Right lobe of liver (tissue), 4 donors: ENCODE measurements around the gene PDZRN3.

Experiments
- POLR2A ChIP-seq: fragments of 450-650 bp; IDR thresholded peaks from one replicate; pipeline ENCODE4 v1.6.1; 2017; ENCODE audit warnings: antibody characterized with exemption, mild to moderate bottlenecking
- TF ChIP-seq, protein P1 (sequence below), 4 donors: fragments of 200-600 bp in 3 of 4; fragments of 450-650 bp in 1 of 4; IDR thresholded peaks; one replicate each; pipeline versions ENCODE4 v1.5.1 to v1.8.0; 2016 to 2022; ENCODE audit warnings: antibody characterized with exemption in 4 of 4, mild to moderate bottlenecking in 2 of 4
- donor health status: DM: no; HTN: no; CAD: no.
- donor health status: DM: no; HTN: no; CAD: no.
- donor health status: DM: no; HTN: yes; CAD: no.

DNA sequence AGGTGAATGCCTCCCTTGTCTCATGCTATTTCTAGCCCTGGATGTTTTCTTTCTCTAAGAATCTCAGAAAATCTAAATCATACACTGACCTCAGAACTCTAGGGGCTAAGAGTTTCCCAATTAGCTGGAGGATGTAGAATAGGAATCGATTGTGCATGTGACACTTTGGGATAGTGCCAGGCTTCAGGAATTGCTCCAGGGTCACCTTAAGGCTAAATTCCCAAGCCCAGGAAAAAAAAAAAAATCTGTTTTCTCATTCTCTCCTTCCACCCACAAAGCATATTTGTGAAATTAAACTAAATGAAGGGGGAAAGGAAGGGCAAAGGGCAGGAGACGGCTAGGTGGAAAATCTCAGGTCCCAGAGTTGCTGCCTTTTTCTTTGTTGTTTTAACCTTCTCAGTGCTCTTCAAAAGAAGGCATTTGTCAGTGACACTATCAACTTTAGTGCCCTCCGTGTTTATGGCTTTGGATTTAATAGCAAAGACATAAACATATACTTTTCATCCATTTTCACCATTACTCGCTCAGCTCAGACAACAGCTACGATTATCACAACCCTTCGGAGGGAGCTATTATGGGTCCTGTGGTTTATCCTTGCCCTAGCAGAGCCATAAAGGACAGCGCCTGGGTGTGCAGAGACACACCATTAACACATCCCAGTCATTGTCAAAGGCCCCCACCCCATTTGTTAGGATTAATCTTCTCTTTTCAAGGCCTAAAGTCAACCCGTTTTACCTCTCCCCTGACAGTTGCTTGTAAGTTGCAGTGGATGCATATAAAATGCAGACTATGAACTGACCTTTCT lies 271.7 kb downstream of the PDZRN3 start:
- TF ChIP-seq, protein P1, sequence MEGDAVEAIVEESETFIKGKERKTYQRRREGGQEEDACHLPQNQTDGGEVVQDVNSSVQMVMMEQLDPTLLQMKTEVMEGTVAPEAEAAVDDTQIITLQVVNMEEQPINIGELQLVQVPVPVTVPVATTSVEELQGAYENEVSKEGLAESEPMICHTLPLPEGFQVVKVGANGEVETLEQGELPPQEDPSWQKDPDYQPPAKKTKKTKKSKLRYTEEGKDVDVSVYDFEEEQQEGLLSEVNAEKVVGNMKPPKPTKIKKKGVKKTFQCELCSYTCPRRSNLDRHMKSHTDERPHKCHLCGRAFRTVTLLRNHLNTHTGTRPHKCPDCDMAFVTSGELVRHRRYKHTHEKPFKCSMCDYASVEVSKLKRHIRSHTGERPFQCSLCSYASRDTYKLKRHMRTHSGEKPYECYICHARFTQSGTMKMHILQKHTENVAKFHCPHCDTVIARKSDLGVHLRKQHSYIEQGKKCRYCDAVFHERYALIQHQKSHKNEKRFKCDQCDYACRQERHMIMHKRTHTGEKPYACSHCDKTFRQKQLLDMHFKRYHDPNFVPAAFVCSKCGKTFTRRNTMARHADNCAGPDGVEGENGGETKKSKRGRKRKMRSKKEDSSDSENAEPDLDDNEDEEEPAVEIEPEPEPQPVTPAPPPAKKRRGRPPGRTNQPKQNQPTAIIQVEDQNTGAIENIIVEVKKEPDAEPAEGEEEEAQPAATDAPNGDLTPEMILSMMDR (IDR thresholded peaks at IDR 0.05): no peak
- no peak for TF ChIP-seq POLR2A
